ENCODE data around the gene SPATA31D1.

Gene SPATA31D1

DNA sequence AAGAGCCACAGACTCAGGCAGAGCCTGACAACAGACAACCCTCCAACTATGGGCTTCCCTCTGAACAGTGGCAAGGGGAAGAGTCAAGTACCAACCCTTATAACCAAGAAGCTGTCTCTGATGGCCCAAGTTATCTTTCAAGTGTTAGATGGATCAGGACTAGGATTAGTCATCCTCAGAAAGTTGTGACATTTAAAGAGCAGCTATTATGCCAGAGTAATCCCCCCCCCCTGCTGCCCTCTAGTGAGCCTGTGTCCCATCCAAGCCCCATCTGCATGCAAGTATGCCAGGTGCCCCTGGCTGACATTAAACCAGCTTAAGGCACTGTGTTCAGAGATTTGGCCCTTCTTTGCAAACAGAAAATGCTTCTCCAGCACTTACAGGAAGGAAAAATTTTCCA, 16.8 kb upstream of the SPATA31D1 start:
- no peak overlapping the region for H3K4me3 ChIP-seq (ENCODE audit: low read depth, low read length)
- TF ChIP-seq, protein P1, sequence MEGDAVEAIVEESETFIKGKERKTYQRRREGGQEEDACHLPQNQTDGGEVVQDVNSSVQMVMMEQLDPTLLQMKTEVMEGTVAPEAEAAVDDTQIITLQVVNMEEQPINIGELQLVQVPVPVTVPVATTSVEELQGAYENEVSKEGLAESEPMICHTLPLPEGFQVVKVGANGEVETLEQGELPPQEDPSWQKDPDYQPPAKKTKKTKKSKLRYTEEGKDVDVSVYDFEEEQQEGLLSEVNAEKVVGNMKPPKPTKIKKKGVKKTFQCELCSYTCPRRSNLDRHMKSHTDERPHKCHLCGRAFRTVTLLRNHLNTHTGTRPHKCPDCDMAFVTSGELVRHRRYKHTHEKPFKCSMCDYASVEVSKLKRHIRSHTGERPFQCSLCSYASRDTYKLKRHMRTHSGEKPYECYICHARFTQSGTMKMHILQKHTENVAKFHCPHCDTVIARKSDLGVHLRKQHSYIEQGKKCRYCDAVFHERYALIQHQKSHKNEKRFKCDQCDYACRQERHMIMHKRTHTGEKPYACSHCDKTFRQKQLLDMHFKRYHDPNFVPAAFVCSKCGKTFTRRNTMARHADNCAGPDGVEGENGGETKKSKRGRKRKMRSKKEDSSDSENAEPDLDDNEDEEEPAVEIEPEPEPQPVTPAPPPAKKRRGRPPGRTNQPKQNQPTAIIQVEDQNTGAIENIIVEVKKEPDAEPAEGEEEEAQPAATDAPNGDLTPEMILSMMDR (IDR thresholded peaks at IDR 0.05; ENCODE audit: low read depth, low read length, missing control alignments): no peak
- no peak for DNase-seq (ENCODE audit: low read depth)

DNA sequence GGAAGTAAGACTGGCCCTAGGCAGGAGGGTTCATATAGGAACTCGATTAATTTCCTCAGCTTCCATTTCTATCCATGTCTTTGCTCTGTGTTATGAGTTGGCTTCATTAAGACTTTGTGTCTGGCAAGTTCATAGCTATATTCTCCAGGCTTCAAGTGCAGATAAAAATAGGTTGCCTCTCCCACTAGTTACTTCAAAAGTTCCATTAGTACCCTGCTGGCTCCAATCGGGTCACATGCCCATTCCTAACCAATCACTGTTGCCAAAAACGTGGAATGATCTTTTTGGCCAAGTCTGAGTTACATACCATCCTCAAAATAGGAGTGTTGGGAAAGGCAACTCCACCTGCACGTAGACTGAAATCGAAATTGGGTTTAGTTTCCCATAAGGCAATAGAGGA, 13.8 kb upstream of the SPATA31D1 start:
- no peak overlapping the region for H3K4me3 ChIP-seq (ENCODE audit: low read depth, low read length)
- DNase-seq (ENCODE audit: low read depth): no peak
- TF ChIP-seq, protein P1 (IDR thresholded peaks at IDR 0.05; ENCODE audit: low read depth, low read length, missing control alignments): no peak

DNA sequence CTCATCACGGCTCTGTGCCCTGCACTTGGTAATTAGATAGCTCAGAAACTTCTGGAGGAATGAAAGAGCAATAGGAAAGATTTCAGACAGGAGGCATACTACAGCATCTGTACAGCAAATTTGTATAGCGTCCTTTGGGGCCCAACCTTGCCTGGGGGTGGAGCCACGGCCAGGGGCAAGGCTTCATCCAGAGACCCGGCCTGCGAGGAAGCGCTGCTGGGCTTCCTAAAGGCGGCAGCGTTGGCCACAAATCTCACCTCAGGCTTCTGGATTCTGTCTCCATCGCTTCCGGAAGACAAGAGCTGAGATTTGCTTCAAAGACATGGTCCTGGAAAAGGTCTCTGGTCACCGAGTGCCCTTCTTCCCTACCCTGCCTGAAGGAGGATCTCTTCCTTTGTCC, 12.2 kb upstream of the SPATA31D1 start:
- H3K4me3 ChIP-seq (ENCODE audit: low read depth, low read length): no peak overlapping the region
- DNase-seq (ENCODE audit: low read depth): no peak
- TF ChIP-seq, protein P1 (IDR thresholded peaks at IDR 0.05; ENCODE audit: low read depth, low read length, missing control alignments): no peak

DNA sequence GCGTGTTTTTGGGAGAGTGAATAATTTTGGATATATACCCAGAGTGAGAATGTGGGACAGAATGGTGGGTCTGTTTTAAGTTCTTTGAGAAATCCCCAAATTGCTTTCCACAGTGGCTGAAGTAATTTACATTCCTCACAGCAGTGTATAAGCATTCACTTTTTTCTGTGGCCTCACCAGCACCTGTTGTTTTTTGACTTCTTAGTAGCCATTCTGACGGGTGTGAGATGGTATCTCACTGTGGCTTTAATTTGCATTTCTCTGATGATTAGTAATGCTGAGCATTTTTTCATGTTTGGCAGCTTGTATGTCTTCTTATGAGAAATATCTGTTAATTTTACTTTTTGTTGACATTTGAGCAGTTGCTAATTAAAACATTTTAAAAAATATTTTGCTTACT, 9.4 kb upstream of the SPATA31D1 start:
- no peak for DNase-seq (ENCODE audit: low read depth)
- no peak overlapping the region for H3K4me3 ChIP-seq (ENCODE audit: low read depth, low read length)
- TF ChIP-seq, protein P1 (IDR thresholded peaks at IDR 0.05; ENCODE audit: low read depth, low read length, missing control alignments): no peak

DNA sequence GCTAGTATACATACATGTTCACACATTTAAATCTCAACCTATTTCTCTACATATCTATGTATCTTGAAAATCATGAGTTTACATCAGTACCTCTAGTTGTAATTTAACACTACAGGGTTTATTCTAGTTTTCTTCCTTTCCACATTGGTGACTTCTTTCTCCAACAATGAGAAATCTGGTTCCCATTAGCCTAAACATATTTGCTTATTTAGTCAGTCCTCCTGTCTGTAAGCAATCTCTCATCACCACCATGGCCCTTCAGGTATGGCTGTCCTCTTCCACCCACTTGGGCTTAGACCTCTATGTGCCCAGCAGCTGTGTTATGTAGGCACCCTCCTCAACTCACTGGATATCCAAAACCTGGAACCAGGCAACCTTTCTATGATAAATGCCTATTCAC, 8.0 kb upstream of the SPATA31D1 start:
- DNase-seq (ENCODE audit: low read depth): no peak
- TF ChIP-seq, protein P1 (IDR thresholded peaks at IDR 0.05; ENCODE audit: low read depth, low read length, missing control alignments): no peak
- H3K4me3 ChIP-seq (ENCODE audit: low read depth, low read length): no peak overlapping the region

DNA sequence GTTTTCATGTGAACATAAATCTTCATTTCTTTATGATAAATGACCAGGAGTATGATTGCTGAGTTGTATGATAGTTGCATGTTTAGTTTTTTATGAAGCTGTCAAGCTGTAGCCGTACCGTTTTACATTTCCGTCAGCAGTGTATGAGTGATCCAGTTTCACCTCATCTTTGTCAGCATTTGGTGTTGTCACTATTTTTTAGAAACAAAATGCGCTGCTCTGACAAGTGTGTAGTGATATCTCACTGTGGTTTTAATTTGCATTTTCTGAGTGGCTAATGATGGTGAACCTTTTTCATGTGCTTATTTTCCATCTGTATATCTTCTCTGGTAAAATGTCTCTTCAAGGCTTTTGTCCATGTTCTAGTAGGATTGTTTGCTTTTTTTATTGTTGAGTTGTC, 6.7 kb upstream of the SPATA31D1 start:
- no peak overlapping the region for H3K4me3 ChIP-seq (ENCODE audit: low read depth, low read length)
- TF ChIP-seq, protein P1 (IDR thresholded peaks at IDR 0.05; ENCODE audit: low read depth, low read length, missing control alignments): no peak
- DNase-seq (ENCODE audit: low read depth): no peak

DNA sequence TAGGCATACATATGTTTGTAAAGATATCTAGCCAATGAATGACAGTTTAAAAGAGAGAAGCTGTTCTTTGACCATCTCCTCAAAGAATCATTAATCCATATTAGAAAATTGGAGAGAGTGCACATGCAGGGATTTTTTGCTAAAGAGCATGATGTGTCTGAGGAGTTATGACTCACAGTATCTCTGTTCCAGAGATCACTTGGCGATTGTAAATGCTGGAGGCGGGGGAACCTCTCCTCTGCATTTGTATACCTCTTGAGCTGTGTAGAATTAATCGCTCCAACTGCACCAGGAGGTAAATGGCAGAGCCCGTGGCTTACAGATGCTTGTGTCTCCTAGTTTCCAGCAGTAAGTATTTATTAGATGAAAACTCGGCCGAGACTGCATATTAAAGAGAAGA, 3.6 kb upstream of the SPATA31D1 start:
- DNase-seq (ENCODE audit: low read depth): no peak
- TF ChIP-seq, protein P1 (IDR thresholded peaks at IDR 0.05; ENCODE audit: low read depth, low read length, missing control alignments): no peak
- no peak overlapping the region for H3K4me3 ChIP-seq (ENCODE audit: low read depth, low read length)

All from GM12864 (cell line).